Measurements from ENCODE around the gene FLOT1.
"Not testable (repeated sequence)": the region's sequence is repeated elsewhere in the genome, so short reads cannot be mapped to it uniquely, and the experiment has no call there.

Gene FLOT1

GRCh38 chr6:30743099-30744053, 889 bp upstream of the FLOT1 start:
- DNase-seq = no peak

DNA sequence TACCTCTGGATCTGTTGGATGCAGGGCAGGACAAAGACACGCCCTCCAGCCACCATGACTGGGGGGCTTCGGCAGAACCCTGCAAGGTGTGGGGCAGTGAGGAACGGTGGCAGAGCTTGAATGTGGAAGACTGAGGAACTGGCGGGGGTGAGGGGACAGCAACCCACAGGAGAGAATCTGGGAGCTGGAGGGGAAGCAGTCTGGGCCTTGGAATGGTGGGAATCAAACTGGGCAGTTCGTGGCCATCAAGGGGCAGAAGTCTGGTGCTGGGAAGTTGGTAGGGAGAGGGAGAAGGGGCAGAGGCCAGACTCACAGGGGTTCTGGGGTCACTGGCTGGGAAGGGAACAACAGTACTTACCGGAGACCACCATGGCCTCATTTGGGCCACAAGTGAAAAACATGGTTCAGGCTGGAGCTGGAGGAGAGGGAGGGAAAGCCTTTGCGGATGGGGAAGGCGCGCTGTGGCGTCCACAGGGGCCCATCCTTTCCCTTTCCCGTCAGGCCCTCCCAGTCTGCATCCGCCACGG, 635 bp downstream of the FLOT1 start:
- DNase-seq = no peak

DNA sequence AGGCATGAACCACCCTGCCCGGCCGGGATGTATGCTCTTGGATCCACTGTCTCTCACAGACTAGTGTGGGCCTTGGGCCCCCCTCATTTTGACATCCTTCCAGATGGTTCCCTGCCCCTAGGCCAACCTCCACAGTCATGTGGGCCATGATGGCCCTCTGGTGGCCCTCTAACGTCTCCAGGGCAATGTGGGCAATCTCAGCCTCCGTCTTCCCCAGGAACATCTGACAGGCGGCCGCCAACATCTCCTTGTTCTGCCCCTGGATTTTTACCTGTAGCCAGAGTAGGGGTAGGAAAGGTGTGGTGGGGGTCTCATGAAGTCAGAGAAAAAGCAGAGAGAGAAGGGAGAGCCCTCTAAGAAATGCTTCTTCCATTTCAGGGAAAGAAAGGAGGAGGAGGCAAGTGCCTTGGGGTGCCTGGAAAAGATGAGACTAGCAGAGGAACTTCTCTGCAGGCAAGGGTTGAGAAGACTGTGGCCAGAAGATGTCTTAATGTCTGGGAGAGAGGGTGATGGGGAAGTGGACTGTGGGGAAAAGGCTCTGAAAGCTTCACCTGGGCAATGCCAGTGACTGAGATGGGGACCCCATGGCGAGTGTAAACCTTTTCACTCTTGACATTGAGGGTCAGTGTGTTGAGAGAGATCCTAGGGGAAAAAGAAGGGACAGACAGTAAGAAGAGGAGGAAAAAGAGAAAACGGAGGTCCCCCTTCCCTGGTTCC, 1.3 kb downstream of the FLOT1 start:
- DNase-seq = no peak

DNA sequence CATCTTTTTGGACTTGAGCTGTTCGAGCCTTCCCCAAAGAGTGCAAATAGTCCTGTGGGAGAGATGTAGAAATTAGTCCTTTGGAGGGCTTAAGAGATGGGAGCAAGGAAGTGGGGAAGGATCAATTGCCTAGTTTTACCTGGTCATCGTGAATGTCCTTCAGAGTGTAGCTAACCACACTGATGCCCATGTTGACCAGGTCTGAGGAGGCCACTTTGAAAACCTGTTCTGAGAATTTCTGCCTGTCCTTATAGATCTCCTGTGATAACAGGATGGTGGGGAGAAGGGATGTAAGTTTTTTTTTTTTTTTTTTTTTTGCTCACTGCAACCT, 2.0 kb downstream of the FLOT1 start:
- DNase-seq = no peak

- DNase-seq = no peak
These were observed 4.0 kb downstream of the FLOT1 start for GRCh38 chr6:30738532-30738931.

DNA sequence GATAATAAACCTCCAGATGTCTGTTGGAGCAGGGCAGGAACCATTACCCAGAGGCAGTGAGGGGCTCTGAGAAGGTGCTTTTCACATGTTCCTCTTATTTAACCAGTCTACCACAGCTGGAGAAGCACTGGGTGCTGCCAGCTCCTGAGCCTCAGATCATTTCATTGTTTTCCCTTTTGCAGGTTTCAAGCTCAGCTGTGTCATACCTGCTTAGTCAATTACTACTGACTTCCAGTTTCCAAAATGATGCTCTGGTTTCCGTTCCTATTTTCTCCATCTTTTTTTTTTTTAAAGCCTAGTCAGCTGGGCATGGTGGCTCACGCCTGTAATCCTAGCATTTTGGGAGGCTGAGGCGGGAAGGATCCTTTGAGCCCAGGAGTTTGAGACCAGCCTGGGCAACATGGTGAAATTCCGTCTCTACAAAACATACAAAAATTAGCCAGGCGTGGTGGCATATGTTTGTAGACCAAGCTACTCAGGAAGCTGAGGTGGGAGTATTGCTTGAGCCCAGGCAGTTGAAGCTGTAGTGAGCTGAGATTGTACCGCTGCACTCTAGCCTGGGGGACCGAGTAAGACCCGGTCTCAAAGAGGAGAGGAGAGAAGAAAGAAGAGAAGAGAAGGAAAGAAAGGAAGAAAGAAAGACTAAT, 6.7 kb downstream of the FLOT1 start:
- DNase-seq = no peak

GRCh38 chr6:30732237-30732943, 10.1 kb downstream of the FLOT1 start:
- DNase-seq = no peak

GRCh38 chr6:30730601-30731435, 11.7 kb downstream of the FLOT1 start:
- DNase-seq = peak; percentile 75

- no peak for DNase-seq
These were observed 14.4 kb downstream of the FLOT1 start for GRCh38 chr6:30727920-30728553.

- no peak for DNase-seq
These were observed 15.7 kb downstream of the FLOT1 start for GRCh38 chr6:30726506-30727413.

- DNase-seq = no peak
These were observed 16.6 kb downstream of the FLOT1 start for GRCh38 chr6:30725713-30726505.

DNA sequence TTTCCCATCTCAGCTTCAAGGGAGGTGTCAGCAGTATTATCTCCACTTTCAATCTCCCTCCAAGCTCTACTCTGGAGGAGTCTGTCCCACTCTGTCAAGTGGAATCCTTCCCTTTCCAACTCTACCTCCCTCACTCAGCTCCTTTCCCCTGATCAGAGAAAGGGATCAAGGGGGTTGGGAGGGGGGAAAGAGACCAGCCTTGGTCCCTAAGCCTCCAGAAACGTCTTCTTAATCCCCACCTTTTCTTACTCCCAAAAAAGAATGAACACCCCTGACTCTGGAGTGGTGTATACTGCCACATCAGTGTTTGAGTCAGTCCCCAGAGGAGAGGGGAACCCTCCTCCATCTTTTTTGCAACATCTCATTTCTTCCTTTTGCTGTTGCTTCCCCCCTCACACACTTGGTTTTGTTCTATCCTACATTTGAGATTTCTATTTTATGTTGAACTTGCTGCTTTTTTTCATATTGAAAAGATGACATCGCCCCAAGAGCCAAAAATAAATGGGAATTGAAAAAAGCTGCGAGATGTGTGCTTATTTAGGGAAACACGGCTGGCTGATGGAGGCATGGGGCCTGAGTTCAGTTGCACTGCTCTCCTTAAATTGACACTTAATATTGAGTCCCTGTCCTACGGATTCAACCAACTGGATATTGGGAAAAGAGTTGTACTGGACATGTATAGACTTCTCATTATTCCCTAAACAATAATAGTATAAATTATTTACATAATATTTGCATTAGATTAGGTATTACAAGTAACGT, 17.4 kb downstream of the FLOT1 start:
- DNase-seq = no peak

- DNase-seq = not testable (repeated sequence)
These were observed 18.4 kb downstream of the FLOT1 start for GRCh38 chr6:30723843-30724741.

DNA sequence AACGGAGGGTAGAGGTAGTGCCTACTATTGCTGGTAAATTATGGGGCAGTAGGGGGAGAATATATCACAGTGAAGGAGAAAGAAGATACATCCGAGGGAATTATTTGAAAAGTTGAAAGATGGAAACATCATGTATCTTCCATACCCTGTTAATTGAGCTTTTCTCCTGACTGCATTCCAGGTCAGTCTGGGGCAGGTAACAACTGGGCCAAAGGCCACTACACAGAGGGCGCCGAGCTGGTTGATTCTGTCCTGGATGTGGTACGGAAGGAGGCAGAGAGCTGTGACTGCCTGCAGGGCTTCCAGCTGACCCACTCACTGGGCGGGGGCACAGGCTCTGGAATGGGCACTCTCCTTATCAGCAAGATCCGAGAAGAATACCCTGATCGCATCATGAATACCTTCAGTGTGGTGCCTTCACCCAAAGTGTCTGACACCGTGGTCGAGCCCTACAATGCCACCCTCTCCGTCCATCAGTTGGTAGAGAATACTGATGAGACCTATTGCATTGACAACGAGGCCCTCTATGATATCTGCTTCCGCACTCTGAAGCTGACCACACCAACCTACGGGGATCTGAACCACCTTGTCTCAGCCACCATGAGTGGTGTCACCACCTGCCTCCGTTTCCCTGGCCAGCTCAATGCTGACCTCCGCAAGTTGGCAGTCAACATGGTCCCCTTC, 19.2 kb downstream of the FLOT1 start:
- DNase-seq = not testable (repeated sequence)

DNA sequence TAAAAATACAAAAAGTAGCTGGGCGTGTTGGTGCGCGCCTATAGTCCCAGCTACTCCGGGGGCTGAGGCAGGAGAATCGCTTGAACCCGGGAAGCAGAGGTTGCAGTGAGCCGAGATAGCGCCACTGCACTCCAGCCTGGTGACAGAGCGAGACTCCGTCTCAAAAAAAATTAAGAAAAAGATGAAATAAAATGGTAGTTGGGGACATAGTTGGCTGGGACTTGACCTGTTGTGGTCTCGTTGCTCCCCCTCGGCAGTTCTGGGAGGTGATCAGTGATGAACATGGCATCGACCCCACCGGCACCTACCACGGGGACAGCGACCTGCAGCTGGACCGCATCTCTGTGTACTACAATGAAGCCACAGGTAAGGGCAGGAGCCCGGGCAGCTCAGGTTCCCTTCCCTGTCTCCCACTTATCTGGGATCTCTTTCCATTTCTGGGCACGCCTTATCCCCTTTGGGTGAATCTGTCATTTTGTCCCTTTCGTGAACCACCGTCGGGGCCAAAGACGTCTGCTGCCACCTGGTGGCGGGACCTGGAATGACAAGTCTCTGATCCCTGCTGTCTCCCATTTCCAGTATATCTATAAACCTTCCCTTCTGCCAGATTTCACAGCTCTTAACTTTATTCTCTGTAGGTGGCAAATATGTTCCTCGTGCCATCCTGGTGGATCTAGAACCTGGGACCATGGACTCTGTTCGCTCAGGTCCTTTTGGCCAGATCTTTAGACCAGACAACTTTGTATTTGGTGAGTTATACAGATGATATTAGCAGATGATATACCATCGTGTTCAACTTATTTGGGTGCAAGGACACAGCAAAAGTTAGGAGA, 20.0 kb downstream of the FLOT1 start:
- peak; percentile 50 for DNase-seq

GRCh38 chr6:30722025-30722279, 20.5 kb downstream of the FLOT1 start:
- DNase-seq = not testable (repeated sequence)

Measured in NCI-H2029 treated with DMSO at 0.1 percent for 48 hours (cell line).